Measurements from ENCODE around the gene MED12L.
"Not testable (repeated sequence)": the region's sequence is repeated elsewhere in the genome, so short reads cannot be mapped to it uniquely, and the experiment has no call there.

Gene MED12L

GRCh38 chr3:151166161-151166560 lies 80.7 kb downstream of the MED12L start:
- no peak for DNase-seq (ENCODE audit: low read depth, low spot score)
- H3K4me3 ChIP-seq (ENCODE audit: low read length), result no peak overlapping the region

- DNase-seq (ENCODE audit: low read depth, low spot score), result peak; percentile 28
- no peak overlapping the region for H3K4me3 ChIP-seq (ENCODE audit: low read length)
These were observed 83.0 kb downstream of the MED12L start for GRCh38 chr3:151168269-151169094.

- no peak for DNase-seq (ENCODE audit: low read depth, low spot score)
- H3K4me3 ChIP-seq (ENCODE audit: low read length), result no peak overlapping the region
These were observed 83.9 kb downstream of the MED12L start for GRCh38 chr3:151169262-151169947.

GRCh38 chr3:151169948-151170679 lies 84.7 kb downstream of the MED12L start:
- H3K4me3 ChIP-seq (ENCODE audit: low read length), result not testable (repeated sequence)
- DNase-seq (ENCODE audit: low read depth, low spot score), result peak; percentile 51

GRCh38 chr3:151171145-151171757 lies 85.8 kb downstream of the MED12L start:
- no peak overlapping the region for H3K4me3 ChIP-seq (ENCODE audit: low read length)
- peak; percentile 79 for DNase-seq (ENCODE audit: low read depth, low spot score)

GRCh38 chr3:151174351-151174750 lies 88.9 kb downstream of the MED12L start:
- no peak for DNase-seq (ENCODE audit: low read depth, low spot score)
- H3K4me3 ChIP-seq (ENCODE audit: low read length), result no peak overlapping the region

GRCh38 chr3:151175952-151176351 lies 90.5 kb downstream of the MED12L start:
- H3K4me3 ChIP-seq (ENCODE audit: low read length), result no peak overlapping the region
- DNase-seq (ENCODE audit: low read depth, low spot score), result no peak

GRCh38 chr3:151178208-151178845 lies 92.9 kb downstream of the MED12L start:
- DNase-seq (ENCODE audit: low read depth, low spot score), result no peak
- no peak overlapping the region for H3K4me3 ChIP-seq (ENCODE audit: low read length)

GRCh38 chr3:151182349-151183079 lies 97.0 kb downstream of the MED12L start:
- DNase-seq (ENCODE audit: low read depth, low spot score), result no peak
- H3K4me3 ChIP-seq (ENCODE audit: low read length), result no peak overlapping the region

- H3K4me3 ChIP-seq (ENCODE audit: low read length), result no peak overlapping the region
- no peak for DNase-seq (ENCODE audit: low read depth, low spot score)
These were observed 97.8 kb downstream of the MED12L start for GRCh38 chr3:151183265-151183671.

GRCh38 chr3:151191095-151191494 lies 105.6 kb downstream of the MED12L start:
- H3K4me3 ChIP-seq (ENCODE audit: low read length), result no peak overlapping the region
- no peak for DNase-seq (ENCODE audit: low read depth, low spot score)

- H3K4me3 ChIP-seq (ENCODE audit: low read length), result no peak overlapping the region
- DNase-seq (ENCODE audit: low read depth, low spot score), result no peak
These were observed 107.1 kb downstream of the MED12L start for GRCh38 chr3:151192545-151192944.

GRCh38 chr3:151195826-151196225 lies 110.4 kb downstream of the MED12L start:
- H3K4me3 ChIP-seq (ENCODE audit: low read length), result no peak overlapping the region
- no peak for DNase-seq (ENCODE audit: low read depth, low spot score)

GRCh38 chr3:151196434-151196833 lies 111.0 kb downstream of the MED12L start:
- no peak for DNase-seq (ENCODE audit: low read depth, low spot score)
- no peak overlapping the region for H3K4me3 ChIP-seq (ENCODE audit: low read length)

- no peak for DNase-seq (ENCODE audit: low read depth, low spot score)
- H3K4me3 ChIP-seq (ENCODE audit: low read length), result no peak overlapping the region
These were observed 111.8 kb downstream of the MED12L start for GRCh38 chr3:151197228-151197627.

GRCh38 chr3:151197981-151198767 lies 112.7 kb downstream of the MED12L start:
- no peak overlapping the region for H3K4me3 ChIP-seq (ENCODE audit: low read length)
- no peak for DNase-seq (ENCODE audit: low read depth, low spot score)

- no peak overlapping the region for H3K4me3 ChIP-seq (ENCODE audit: low read length)
- no peak for DNase-seq (ENCODE audit: low read depth, low spot score)
These were observed 113.4 kb downstream of the MED12L start for GRCh38 chr3:151198849-151199248.

Measured in Jurkat, Clone E6-1 (cell line).